H9 (cell line): ENCODE data around the gene TPPP3. TPM values are rescaled to one million over a fixed set of nuclear protein-coding genes. Genes with fewer than 3 reads are reported as not detected.
A peak's percentile ranks its signal among the peaks of the same experiment; 100 is the strongest.

ENCODE experiments used
- DNase-seq: peaks from one replicate; pipeline ENCODE4 v3.0.0-alpha.2; 2017
- H2AFZ ChIP-seq: one replicate; pipeline ENCODE4 v1.6.1; 2013; ENCODE audit warnings: mild to moderate bottlenecking, low read length, control low read depth, moderate library complexity
- H2AK5ac ChIP-seq: 2 replicates; pipeline ENCODE4 v1.6.1; 2013; ENCODE audit warnings: low read length, control low read depth, mixed read lengths; ENCODE audit not compliant: insufficient read length
- H2BK120ac ChIP-seq: one replicate; pipeline ENCODE4 v1.6.1; 2013; ENCODE audit warnings: low read depth, mild to moderate bottlenecking, low read length, control low read depth, inconsistent platforms; ENCODE audit not compliant: poor library complexity, severe bottlenecking
- H2BK12ac ChIP-seq: 2 replicates; pipeline ENCODE4 v1.6.1; 2013; ENCODE audit warnings: low read length, control low read depth, mixed read lengths, low read depth; ENCODE audit not compliant: insufficient read length
- H2BK15ac ChIP-seq: 2 replicates; pipeline ENCODE4 v1.6.1; 2013; ENCODE audit warnings: low read depth, low read length, control low read depth
- H2BK20ac ChIP-seq: one replicate; pipeline ENCODE4 v1.6.1; 2013; ENCODE audit warnings: low read depth, mild to moderate bottlenecking, low read length, control low read depth, inconsistent platforms; ENCODE audit not compliant: poor library complexity, severe bottlenecking
- H2BK5ac ChIP-seq: 2 replicates; pipeline ENCODE4 v1.6.1; 2013; ENCODE audit warnings: low read length, control low read depth, mixed read lengths; ENCODE audit not compliant: insufficient read length
- H3K14ac ChIP-seq: 2 replicates; pipeline ENCODE4 v1.6.1; 2013; ENCODE audit warnings: low read length, control low read depth; ENCODE audit not compliant: insufficient read depth
- H3K18ac ChIP-seq: 2 replicates; pipeline ENCODE4 v1.6.1; 2013; ENCODE audit warnings: low read depth, mild to moderate bottlenecking, mixed read lengths, low read length, control low read depth; ENCODE audit not compliant: insufficient read length
- H3K23ac ChIP-seq: 2 replicates; pipeline ENCODE4 v1.6.1; 2013; ENCODE audit warnings: low read length, control low read depth, mixed read lengths, low read depth; ENCODE audit not compliant: insufficient read length
- H3K23me2 ChIP-seq: 2 replicates; pipeline ENCODE4 v1.6.1; 2013; ENCODE audit warnings: low read depth, mild to moderate bottlenecking, mixed read lengths, low read length, control low read depth; ENCODE audit not compliant: insufficient read length, poor library complexity, severe bottlenecking
- H3K27ac ChIP-seq: 2 replicates; pipeline ENCODE4 v1.5.1; 2013; ENCODE audit warnings: low read length, control low read depth, mixed read lengths, low read depth; ENCODE audit not compliant: insufficient read length
- H3K27me3 ChIP-seq: 2 replicates; pipeline ENCODE4 v1.6.1; 2013; ENCODE audit warnings: low read length, control low read depth, inconsistent platforms; ENCODE audit not compliant: insufficient read depth
- H3K4ac ChIP-seq: 2 replicates; pipeline ENCODE4 v1.6.1; 2013; ENCODE audit warnings: low read depth, mild to moderate bottlenecking, control low read depth, inconsistent platforms, low read length, moderate library complexity
- H3K4me1 ChIP-seq: 2 replicates; pipeline ENCODE4 v1.6.1; 2013; ENCODE audit warnings: low read length, control low read depth, inconsistent platforms; ENCODE audit not compliant: insufficient read depth
- H3K4me2 ChIP-seq: 2 replicates; pipeline ENCODE4 v1.6.1; 2013; ENCODE audit warnings: low read length, control low read depth, mixed read lengths; ENCODE audit not compliant: insufficient read length, insufficient read depth
- H3K56ac ChIP-seq: 2 replicates; pipeline ENCODE4 v1.6.1; 2013; ENCODE audit warnings: low read depth, mild to moderate bottlenecking, mixed read lengths, low read length, control low read depth; ENCODE audit not compliant: insufficient read length
- H3K79me1 ChIP-seq: 2 replicates; pipeline ENCODE4 v1.6.1; 2013; ENCODE audit warnings: low read depth, mild to moderate bottlenecking, moderate library complexity, low read length, control low read depth, inconsistent platforms; ENCODE audit not compliant: insufficient read depth, poor library complexity, severe bottlenecking
- H3K79me2 ChIP-seq: 2 replicates; pipeline ENCODE4 v1.6.1; 2013; ENCODE audit warnings: low read length, control low read depth, inconsistent platforms; ENCODE audit not compliant: insufficient read depth
- H3K9ac ChIP-seq: 2 replicates; pipeline ENCODE4 v1.6.1; 2013; ENCODE audit warnings: low read length, control low read depth, mixed read lengths; ENCODE audit not compliant: insufficient read length; ENCODE audit errors: extremely low read depth
- H3K9me3 ChIP-seq: one replicate; pipeline ENCODE4 v1.6.1; 2013; ENCODE audit warnings: low read depth, low read length, inconsistent platforms; ENCODE audit not compliant: control insufficient read depth
- H3T11ph ChIP-seq: one replicate; pipeline ENCODE4 v1.6.1; 2013; ENCODE audit warnings: mild to moderate bottlenecking, low read length, control low read depth, inconsistent platforms
- H4K20me1 ChIP-seq: one replicate; pipeline ENCODE4 v1.6.1; 2013; ENCODE audit not compliant: control insufficient read depth, insufficient read length, insufficient read depth
- H4K5ac ChIP-seq: 2 replicates; pipeline ENCODE4 v1.6.1; 2013; ENCODE audit warnings: low read depth, mild to moderate bottlenecking, mixed read lengths, low read length, control low read depth; ENCODE audit not compliant: insufficient read length
- H4K8ac ChIP-seq: replicated peaks from 2 replicates; pipeline ENCODE4 v1.6.1; 2013; ENCODE audit warnings: low read length, control low read depth, mixed read lengths, low read depth; ENCODE audit not compliant: insufficient read length
- H4K91ac ChIP-seq: 2 replicates; pipeline ENCODE4 v1.6.1; 2013; ENCODE audit warnings: low read depth, mild to moderate bottlenecking, moderate library complexity, mixed read lengths, low read length, control low read depth; ENCODE audit not compliant: insufficient read length
- H3K27ac Mint-ChIP-seq, 3 experiments: 2 replicates in 2 of 3; 3 replicates in 1 of 3; pipeline ENCODE4 v1.8.0; 2020 to 2021; ENCODE audit warnings: mixed read lengths in 3 of 3, mild to moderate bottlenecking in 1 of 3, moderate library complexity in 1 of 3
- H3K27me3 Mint-ChIP-seq: 2 replicates; pipeline ENCODE4 v1.8.0; 2021; ENCODE audit warnings: low read depth, mild to moderate bottlenecking, moderate library complexity, mixed read lengths
- H3K36me3 Mint-ChIP-seq, 3 experiments: 2 replicates in 2 of 3; 3 replicates in 1 of 3; pipeline ENCODE4 v1.8.0; 2020 to 2021; ENCODE audit warnings: low read depth in 3 of 3, mixed read lengths in 3 of 3; ENCODE audit not compliant: insufficient read depth in 1 of 3
- H3K4me1 Mint-ChIP-seq, 2 experiments: 2 replicates each; pipeline ENCODE4 v1.8.0; 2020; ENCODE audit warnings: mixed read lengths in 2 of 2
- H3K4me3 Mint-ChIP-seq, 2 experiments: 2 replicates in 1 of 2; 3 replicates in 1 of 2; pipeline ENCODE4 v1.8.0; 2020 to 2021; ENCODE audit warnings: mild to moderate bottlenecking in 2 of 2, mixed read lengths in 2 of 2, moderate library complexity in 1 of 2
- H3K9me3 Mint-ChIP-seq, 2 experiments: 2 replicates in 1 of 2; 3 replicates in 1 of 2; pipeline ENCODE4 v1.8.0; 2020; ENCODE audit warnings: mild to moderate bottlenecking in 2 of 2, mixed read lengths in 2 of 2, moderate library complexity in 1 of 2
- WGBS: extraction: QIAGEN DNeasy Blood & Tissue Kit; methylation state at CpG from one replicate; pipeline ENCODE4 v1.1.7; 2013; ENCODE audit warnings: missing lambda C conversion rate, low lambda C conversion rate, mixed read lengths; ENCODE audit not compliant: insufficient read length; ENCODE audit errors: extremely low coverage; 5-methylcytosine and 5-hydroxymethylcytosine counted together
- total RNA-seq: library from RNA; stranded (reverse); gene quantifications from 2 replicates; pipeline ENCODE4 v1.2.1, GENCODE V29; 2021
- TF ChIP-seq, protein P1 (sequence below): fragments of 200-600 bp; sonication (generic); conservative IDR thresholded peaks from 3 replicates; pipeline ENCODE4 v1.8.0; 2021; ENCODE audit warnings: antibody characterized with exemption, mild to moderate bottlenecking

Gene TPPP3
- total RNA-seq, 1 experiment from 2014 or later = 0.79 TPM

DNA sequence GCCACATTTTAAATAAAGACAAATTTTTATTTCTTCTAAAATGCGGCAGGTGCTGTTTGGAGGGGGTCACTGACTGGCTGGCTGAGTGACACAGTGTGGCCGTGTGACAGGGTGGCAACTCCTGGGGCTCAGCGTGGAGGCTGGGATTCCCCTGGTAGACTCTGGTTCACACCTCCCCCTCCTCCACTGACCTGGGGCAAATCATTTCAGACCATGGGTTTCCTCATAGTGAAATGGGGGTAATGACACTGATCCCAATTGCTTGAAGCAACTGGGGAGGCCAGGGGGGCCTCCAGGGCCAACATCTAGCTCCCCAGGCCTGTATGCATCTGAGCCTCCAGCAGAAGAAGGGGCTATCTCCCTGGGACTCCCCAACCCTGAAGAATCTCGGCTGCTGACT lies 44.2 kb upstream of the TPPP3 start:
- H2BK15ac ChIP-seq = no peak overlapping the region

More for the DNA sequence above, 44.2 kb upstream of the TPPP3 start:
- Mint-ChIP-seq H3K27me3 (no peaks in the 10 kb centered on the region; the same call in 1 of the 2 replicates), H3K27ac (peak overlapping the region in 1 of 3 experiments; percentile 22; a peak in 1 of 7 replicates), H3K9me3 (no peaks in the 10 kb centered on the region), H3K4me3 (no peak overlapping the region), H3K36me3 (peaks cover 10 to 35% (median 22%) of the 10 kb centered on the region in 3 experiments), H3K4me1 (peaks cover 24 to 25% of the 10 kb centered on the region in 2 experiments)
- no peak overlapping the region for H2BK20ac ChIP-seq
- H2BK12ac ChIP-seq = no peak overlapping the region
- H3K4me1 ChIP-seq = peaks cover 1% of the 10 kb centered on the region; the same call in 1 of the 2 replicates
- TF ChIP-seq, protein P1, sequence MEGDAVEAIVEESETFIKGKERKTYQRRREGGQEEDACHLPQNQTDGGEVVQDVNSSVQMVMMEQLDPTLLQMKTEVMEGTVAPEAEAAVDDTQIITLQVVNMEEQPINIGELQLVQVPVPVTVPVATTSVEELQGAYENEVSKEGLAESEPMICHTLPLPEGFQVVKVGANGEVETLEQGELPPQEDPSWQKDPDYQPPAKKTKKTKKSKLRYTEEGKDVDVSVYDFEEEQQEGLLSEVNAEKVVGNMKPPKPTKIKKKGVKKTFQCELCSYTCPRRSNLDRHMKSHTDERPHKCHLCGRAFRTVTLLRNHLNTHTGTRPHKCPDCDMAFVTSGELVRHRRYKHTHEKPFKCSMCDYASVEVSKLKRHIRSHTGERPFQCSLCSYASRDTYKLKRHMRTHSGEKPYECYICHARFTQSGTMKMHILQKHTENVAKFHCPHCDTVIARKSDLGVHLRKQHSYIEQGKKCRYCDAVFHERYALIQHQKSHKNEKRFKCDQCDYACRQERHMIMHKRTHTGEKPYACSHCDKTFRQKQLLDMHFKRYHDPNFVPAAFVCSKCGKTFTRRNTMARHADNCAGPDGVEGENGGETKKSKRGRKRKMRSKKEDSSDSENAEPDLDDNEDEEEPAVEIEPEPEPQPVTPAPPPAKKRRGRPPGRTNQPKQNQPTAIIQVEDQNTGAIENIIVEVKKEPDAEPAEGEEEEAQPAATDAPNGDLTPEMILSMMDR = no peak
- no peak overlapping the region for H3K14ac ChIP-seq
- no CpG with 5 or more reads among the region's 4 CpGs for WGBS
- no peak overlapping the region for H3K4me2 ChIP-seq
- no peaks in the 10 kb centered on the region for H3K27me3 ChIP-seq
- H3K56ac ChIP-seq = no peak overlapping the region
- H4K5ac ChIP-seq = no peak overlapping the region
- DNase-seq = no peak
- no peak overlapping the region for H3K27ac ChIP-seq
- H3K9ac ChIP-seq = no peak overlapping the region
- H4K8ac ChIP-seq = no peak overlapping the region
- no peak overlapping the region for H2AFZ ChIP-seq
- H2AK5ac ChIP-seq = no peak overlapping the region
- H2BK120ac ChIP-seq = no peak overlapping the region
- peaks cover under 1% of the 10 kb centered on the region for H3K23me2 ChIP-seq
- no peak overlapping the region for H3K23ac ChIP-seq
- no peak overlapping the region for H2BK5ac ChIP-seq
- no peak overlapping the region for H3K18ac ChIP-seq
- H3T11ph ChIP-seq = no peak overlapping the region
- no peaks in the 10 kb centered on the region for H4K20me1 ChIP-seq
- H4K91ac ChIP-seq = no peak overlapping the region
- H3K4ac ChIP-seq = no peak overlapping the region
- no peaks in the 10 kb centered on the region for H3K9me3 ChIP-seq
- H3K79me2 ChIP-seq = no peaks in the 10 kb centered on the region; the same call in 1 of the 2 replicates
- H3K79me1 ChIP-seq = no peaks in the 10 kb centered on the region
